Fibroblast of mammary gland (primary cell): ENCODE data around the gene SAMD10.
A peak's percentile ranks its signal among the peaks of the same experiment; 100 is the strongest.
"Not testable (repeated sequence)": the region's sequence is repeated elsewhere in the genome, so short reads cannot be mapped to it uniquely, and the experiment has no call there.

Source experiments
- DNase-seq: peaks from one replicate; pipeline ENCODE4 v3.0.0-alpha.2; 2010; ENCODE audit warnings: low read depth
- H3K4me3 ChIP-seq: 2 replicates; pipeline ENCODE4 v1.5.1; 2011; ENCODE audit warnings: low read depth, mild to moderate bottlenecking, low read length, moderate library complexity; ENCODE audit not compliant: control insufficient read depth
- TF ChIP-seq, protein P1 (sequence below): conservative IDR thresholded peaks from 2 replicates; pipeline ENCODE4 v1.5.1; 2011; ENCODE audit warnings: low read depth, low read length, inconsistent platforms; ENCODE audit not compliant: control insufficient read depth, insufficient read depth

SAMD10 gene

GRCh38 chr20:63978319-63979228 is 868 bp downstream of the SAMD10 start:
- peak overlapping the region; percentile 36 for H3K4me3 ChIP-seq
- TF ChIP-seq, protein P1, sequence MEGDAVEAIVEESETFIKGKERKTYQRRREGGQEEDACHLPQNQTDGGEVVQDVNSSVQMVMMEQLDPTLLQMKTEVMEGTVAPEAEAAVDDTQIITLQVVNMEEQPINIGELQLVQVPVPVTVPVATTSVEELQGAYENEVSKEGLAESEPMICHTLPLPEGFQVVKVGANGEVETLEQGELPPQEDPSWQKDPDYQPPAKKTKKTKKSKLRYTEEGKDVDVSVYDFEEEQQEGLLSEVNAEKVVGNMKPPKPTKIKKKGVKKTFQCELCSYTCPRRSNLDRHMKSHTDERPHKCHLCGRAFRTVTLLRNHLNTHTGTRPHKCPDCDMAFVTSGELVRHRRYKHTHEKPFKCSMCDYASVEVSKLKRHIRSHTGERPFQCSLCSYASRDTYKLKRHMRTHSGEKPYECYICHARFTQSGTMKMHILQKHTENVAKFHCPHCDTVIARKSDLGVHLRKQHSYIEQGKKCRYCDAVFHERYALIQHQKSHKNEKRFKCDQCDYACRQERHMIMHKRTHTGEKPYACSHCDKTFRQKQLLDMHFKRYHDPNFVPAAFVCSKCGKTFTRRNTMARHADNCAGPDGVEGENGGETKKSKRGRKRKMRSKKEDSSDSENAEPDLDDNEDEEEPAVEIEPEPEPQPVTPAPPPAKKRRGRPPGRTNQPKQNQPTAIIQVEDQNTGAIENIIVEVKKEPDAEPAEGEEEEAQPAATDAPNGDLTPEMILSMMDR: no peak
- DNase-seq: no peak

DNA sequence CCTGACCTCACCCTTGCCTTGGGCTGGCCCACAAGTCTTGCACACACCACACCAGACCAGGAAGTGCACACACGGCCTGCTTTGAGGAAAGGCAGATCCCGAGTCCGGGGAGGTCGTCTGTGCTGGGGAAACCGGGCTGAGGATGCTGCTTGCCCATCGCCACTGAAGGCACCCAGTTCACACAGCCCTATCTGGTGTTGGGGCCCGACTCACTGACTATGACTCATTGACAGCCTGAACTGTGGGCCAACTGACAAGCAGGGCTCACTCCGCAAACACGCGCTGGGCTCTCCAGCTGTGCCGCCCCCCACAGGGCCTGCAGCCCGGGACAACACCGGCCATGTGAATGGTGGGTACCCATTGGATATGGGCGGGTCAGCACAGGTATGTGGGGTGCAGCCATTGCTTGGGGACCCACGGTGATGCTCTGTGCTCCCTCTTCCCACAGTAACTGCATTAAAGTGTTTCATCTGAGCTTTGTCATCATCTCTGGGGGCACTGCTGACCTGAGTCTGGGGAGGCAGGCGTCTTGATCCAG is 1.6 kb downstream of the SAMD10 start:
- no peak overlapping the region for H3K4me3 ChIP-seq
- TF ChIP-seq, protein P1: no peak
- DNase-seq: peak; percentile 77

GRCh38 chr20:63976980-63977738 is 2.3 kb downstream of the SAMD10 start:
- TF ChIP-seq, protein P1: no peak
- no peak overlapping the region for H3K4me3 ChIP-seq
- no peak for DNase-seq

- DNase-seq, H3K4me3 ChIP-seq: not testable (repeated sequence)
These were observed 2.9 kb downstream of the SAMD10 start for GRCh38 chr20:63976511-63976910.

GRCh38 chr20:63974402-63975200 is 4.8 kb downstream of the SAMD10 start:
- H3K4me3 ChIP-seq: no peak overlapping the region
- TF ChIP-seq, protein P1: no peak
- DNase-seq: no peak

GRCh38 chr20:63973636-63974401 is 5.6 kb downstream of the SAMD10 start:
- H3K4me3 ChIP-seq: peak overlapping the region; percentile 55
- DNase-seq: peak; percentile 76
- TF ChIP-seq, protein P1: peak; percentile 84
